Measurements from ENCODE around the gene ASL. TPM values are rescaled to one million over a fixed set of nuclear protein-coding genes. Genes with fewer than 3 reads are reported as not detected.

ASL gene
- polyA plus RNA-seq, 2 of the 4 experiments (the other 2 are of a cell fraction), result 20.2 to 23.4 TPM

- no peaks in the 10 kb centered on the region for H3K9me3 ChIP-seq
- H3K4me2 ChIP-seq, result no peak overlapping the region
- no peak overlapping the region for H3K4me3 ChIP-seq
- ATAC-seq, result no peak
- no peak for FAIRE-seq
- DNase-seq (ENCODE audit: low read depth in 1 of 2, low spot score in 1 of 2), result no peak
- WGBS (ENCODE audit: missing lambda C conversion rate), result 38% methylated on average over 3 of the region's 3 CpGs
- 0 out of 3 replicates have a peak, but pooled peaks cover 5% of the 10 kb centered on the region for H3K4me1 ChIP-seq
- H3K27ac ChIP-seq, result no peak overlapping the region
- POLR2A ChIA-PET, result no interaction called here
- CTCF ChIA-PET, result interaction anchor here (1.0 kb wide), 1 partner anchor 13 kb away, joined by 3 read pairs; no protein-coding TSS in a partner anchor
- TF ChIP-seq ZSCAN20 (CRISPR knock-in tag; IDR thresholded peaks at IDR 0.05), result no peak
- TF ChIP-seq MAFK (IDR thresholded peaks at IDR 0.05; ENCODE audit: partially characterized antibody), result peak; percentile 85
Measured at GRCh38 chr7:66036382-66036781, 39.2 kb upstream of the ASL start.

DNA sequence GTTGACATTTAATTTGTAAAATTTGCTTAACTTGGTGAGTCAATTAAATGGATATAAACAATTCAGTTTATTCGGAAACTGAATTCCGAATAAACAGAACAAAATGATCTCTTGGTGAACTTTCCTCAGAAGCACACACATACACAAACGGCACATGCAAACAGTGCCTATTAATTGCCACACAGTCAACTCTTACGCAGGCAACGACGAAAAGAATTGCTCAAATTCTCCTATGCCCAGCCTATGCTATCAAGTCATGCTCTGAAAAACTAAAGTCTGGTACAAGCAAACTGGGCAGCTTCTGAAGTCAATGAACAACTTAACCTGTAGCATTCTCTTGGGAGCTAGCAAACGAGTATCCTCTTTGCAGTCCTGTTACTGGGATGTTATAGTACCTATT lies 38.8 kb upstream of the ASL start:
- Histone ChIP-seq H3K9me3 (no peaks in the 10 kb centered on the region), H3K4me3 (no peak overlapping the region), H3K4me1 (0 out of 3 replicates have a peak, but pooled peaks cover 5% of the 10 kb centered on the region), H3K27ac (no peak overlapping the region), H3K4me2 (no peak overlapping the region)
- CTCF ChIA-PET, result interaction anchor here (1.0 to 1.2 kb wide), 2 partner anchors 12 to 14 kb away, joined by 3 read pairs; no protein-coding TSS in a partner anchor
- WGBS (ENCODE audit: missing lambda C conversion rate), result 70% methylated on average over 7 of the region's 7 CpGs
- ATAC-seq (no peak), FAIRE-seq (no peak), DNase-seq (ENCODE audit: low read depth in 1 of 2, low spot score in 1 of 2) (no peak)
- TF ChIP-seq KDM5A (IDR thresholded peaks at IDR 0.05), result no peak
- no peak for TF ChIP-seq JUNB (IDR thresholded peaks at IDR 0.05)
- TF ChIP-seq NR3C1 (IDR thresholded peaks at IDR 0.05), result no peak
- no peak for TF ChIP-seq MAFK (IDR thresholded peaks at IDR 0.05; ENCODE audit: partially characterized antibody)
- TF ChIP-seq CBX2 (IDR thresholded peaks at IDR 0.05; ENCODE audit: borderline replicate concordance, low read depth), result no peak
- TF ChIP-seq POLR2AphosphoS2 (conservative IDR thresholded peaks at IDR 0.05; ENCODE audit: low read length), result no peak
- no peak for TF ChIP-seq MAZ (IDR thresholded peaks at IDR 0.05; ENCODE audit: borderline replicate concordance, low read depth, low read length)
- TF ChIP-seq RCOR1 (IDR thresholded peaks at IDR 0.05; ENCODE audit: low read depth, low read length), result no peak
- no peak for TF ChIP-seq EHF (CRISPR knock-in tag; IDR thresholded peaks at IDR 0.05)
- TF ChIP-seq EP300 (IDR thresholded peaks at IDR 0.05), result no peak
- no peak for TF ChIP-seq E2F6 (IDR thresholded peaks at IDR 0.05; ENCODE audit: borderline replicate concordance, low read depth)
- TF ChIP-seq ELK1 (IDR thresholded peaks at IDR 0.05; ENCODE audit: low read depth, low read length), result no peak
- TF ChIP-seq NPAS2 (CRISPR knock-in tag; IDR thresholded peaks at IDR 0.05; ENCODE audit: borderline replicate concordance), result no peak
- TF ChIP-seq EHMT2 (IDR thresholded peaks at IDR 0.05; ENCODE audit: low read depth), result no peak
- TF ChIP-seq GATA3 (IDR thresholded peaks at IDR 0.05; ENCODE audit: borderline replicate concordance), result no peak
- no peak for TF ChIP-seq FOSB (CRISPR knock-in tag; IDR thresholded peaks at IDR 0.05)
- no peak for TF ChIP-seq SMC3 (IDR thresholded peaks at IDR 0.05)
- no peak for TF ChIP-seq HOXA7 (CRISPR knock-in tag; IDR thresholded peaks at IDR 0.05)
- TF ChIP-seq HES2 (IDR thresholded peaks at IDR 0.05), result no peak
- POLR2A ChIA-PET, result no interaction called here

- CTCF ChIA-PET, result interaction anchor here (0.6 to 0.7 kb wide), 2 partner anchors 10 to 57 kb away, joined by 3 read pairs; partner anchors contain the start of gene GUSB
- FAIRE-seq, result no peak
- POLR2A ChIA-PET, result no interaction called here
Measured at GRCh38 chr7:66039094-66039670, 36.4 kb upstream of the ASL start.

More at GRCh38 chr7:66039094-66039670, 36.4 kb upstream of the ASL start:
- TF ChIP-seq, protein P1, sequence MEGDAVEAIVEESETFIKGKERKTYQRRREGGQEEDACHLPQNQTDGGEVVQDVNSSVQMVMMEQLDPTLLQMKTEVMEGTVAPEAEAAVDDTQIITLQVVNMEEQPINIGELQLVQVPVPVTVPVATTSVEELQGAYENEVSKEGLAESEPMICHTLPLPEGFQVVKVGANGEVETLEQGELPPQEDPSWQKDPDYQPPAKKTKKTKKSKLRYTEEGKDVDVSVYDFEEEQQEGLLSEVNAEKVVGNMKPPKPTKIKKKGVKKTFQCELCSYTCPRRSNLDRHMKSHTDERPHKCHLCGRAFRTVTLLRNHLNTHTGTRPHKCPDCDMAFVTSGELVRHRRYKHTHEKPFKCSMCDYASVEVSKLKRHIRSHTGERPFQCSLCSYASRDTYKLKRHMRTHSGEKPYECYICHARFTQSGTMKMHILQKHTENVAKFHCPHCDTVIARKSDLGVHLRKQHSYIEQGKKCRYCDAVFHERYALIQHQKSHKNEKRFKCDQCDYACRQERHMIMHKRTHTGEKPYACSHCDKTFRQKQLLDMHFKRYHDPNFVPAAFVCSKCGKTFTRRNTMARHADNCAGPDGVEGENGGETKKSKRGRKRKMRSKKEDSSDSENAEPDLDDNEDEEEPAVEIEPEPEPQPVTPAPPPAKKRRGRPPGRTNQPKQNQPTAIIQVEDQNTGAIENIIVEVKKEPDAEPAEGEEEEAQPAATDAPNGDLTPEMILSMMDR (IDR thresholded peaks at IDR 0.05), result no peak
- TF ChIP-seq EHF (CRISPR knock-in tag; IDR thresholded peaks at IDR 0.05), result no peak
- no peak for TF ChIP-seq MYC (IDR thresholded peaks at IDR 0.05; ENCODE audit: borderline replicate concordance, low read length)
- TF ChIP-seq HOXA7 (CRISPR knock-in tag; IDR thresholded peaks at IDR 0.05), result no peak
- TF ChIP-seq, protein P2, sequence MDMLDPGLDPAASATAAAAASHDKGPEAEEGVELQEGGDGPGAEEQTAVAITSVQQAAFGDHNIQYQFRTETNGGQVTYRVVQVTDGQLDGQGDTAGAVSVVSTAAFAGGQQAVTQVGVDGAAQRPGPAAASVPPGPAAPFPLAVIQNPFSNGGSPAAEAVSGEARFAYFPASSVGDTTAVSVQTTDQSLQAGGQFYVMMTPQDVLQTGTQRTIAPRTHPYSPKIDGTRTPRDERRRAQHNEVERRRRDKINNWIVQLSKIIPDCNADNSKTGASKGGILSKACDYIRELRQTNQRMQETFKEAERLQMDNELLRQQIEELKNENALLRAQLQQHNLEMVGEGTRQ (IDR thresholded peaks at IDR 0.05), result no peak
- TF ChIP-seq SREBF2 (IDR thresholded peaks at IDR 0.05), result no peak
- no peak for TF ChIP-seq NPAS2 (CRISPR knock-in tag; IDR thresholded peaks at IDR 0.05; ENCODE audit: borderline replicate concordance)
- TF ChIP-seq CEBPB (IDR thresholded peaks at IDR 0.05), result no peak
- TF ChIP-seq HOXB13 (CRISPR knock-in tag; IDR thresholded peaks at IDR 0.05; ENCODE audit: low read depth), result no peak
- no peak for TF ChIP-seq POLR2AphosphoS2 (conservative IDR thresholded peaks at IDR 0.05; ENCODE audit: low read length)
- TF ChIP-seq GATA3 (IDR thresholded peaks at IDR 0.05; ENCODE audit: borderline replicate concordance), result no peak
- TF ChIP-seq EP300 (IDR thresholded peaks at IDR 0.05), result no peak
- no peak for TF ChIP-seq JUN (IDR thresholded peaks at IDR 0.05)
- TF ChIP-seq RFX5 (IDR thresholded peaks at IDR 0.05), result no peak
- no peak for TF ChIP-seq TP53 (CRISPR knock-in tag; IDR thresholded peaks at IDR 0.05)
- no peak for TF ChIP-seq HOXB5 (CRISPR knock-in tag; IDR thresholded peaks at IDR 0.05)
- no peak for TF ChIP-seq BHLHE40 (IDR thresholded peaks at IDR 0.05; ENCODE audit: low read depth, low read length)
- H3K27ac ChIP-seq, result no peak overlapping the region
- no peak overlapping the region for H3K4me3 ChIP-seq
- 0 out of 3 replicates have a peak, but pooled peaks cover 3% of the 10 kb centered on the region for H3K4me1 ChIP-seq
- 79% methylated on average over 3 of the region's 3 CpGs for WGBS (ENCODE audit: missing lambda C conversion rate)
- ATAC-seq (no peak), DNase-seq (ENCODE audit: low read depth in 1 of 2, low spot score in 1 of 2) (no peak)
- H3K9me3 ChIP-seq, result no peaks in the 10 kb centered on the region
- no peak overlapping the region for H3K4me2 ChIP-seq
